ENCODE measurements around the gene KCNK3. TPM values are rescaled to one million over a fixed set of nuclear protein-coding genes. Genes with fewer than 3 reads are reported as not detected.
A peak's percentile ranks its signal among the peaks of the same experiment; 100 is the strongest.

KCNK3 gene
- total and polyA plus RNA-seq, 2 of the 13 experiments (the other 11 are each of a cell fraction or from before 2014, with no cell fraction given) = not detected

DNA sequence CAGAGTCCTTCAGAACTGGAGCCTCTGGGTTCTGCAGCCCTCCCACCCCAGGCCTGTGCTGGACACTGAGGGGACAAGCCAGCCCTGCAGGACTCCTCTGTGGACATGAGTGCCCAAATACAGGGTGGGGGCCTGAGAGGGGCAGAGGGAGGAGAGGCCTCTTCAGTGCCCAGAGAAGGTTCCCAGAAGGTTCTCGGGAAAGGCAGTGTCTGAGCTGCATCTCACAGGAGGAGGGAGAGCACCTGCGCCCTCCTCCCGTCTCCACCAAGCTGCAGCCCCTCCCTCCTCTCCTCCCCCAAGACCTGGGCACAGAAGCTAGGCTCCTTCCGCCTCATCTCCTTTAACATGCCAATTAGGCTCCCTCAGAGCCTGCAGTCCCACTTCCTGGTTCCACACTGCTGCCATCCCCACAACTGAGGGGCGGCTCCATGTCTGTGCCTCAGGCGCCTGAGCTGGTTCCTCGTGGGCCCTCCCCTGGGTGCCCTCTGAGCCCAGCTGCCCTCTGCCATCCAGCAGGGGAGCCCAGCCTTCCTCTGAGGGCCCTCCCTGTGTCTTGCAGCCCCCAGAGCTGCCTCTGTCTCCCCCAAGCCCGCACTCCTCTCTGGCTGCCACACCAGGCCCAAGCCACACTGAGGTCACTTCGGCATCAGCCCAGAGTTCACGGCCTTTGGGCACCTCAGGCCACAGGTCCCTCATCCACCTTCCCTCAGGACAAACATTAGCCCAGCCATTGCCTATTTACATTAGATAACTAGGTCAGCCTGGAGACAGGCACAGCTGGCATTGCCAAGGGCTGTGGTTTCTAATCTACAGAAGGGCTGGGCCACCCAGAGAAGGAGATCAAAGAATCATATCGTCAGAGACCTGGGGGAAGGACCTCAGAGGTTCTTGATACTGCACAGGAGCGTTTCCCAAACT lies 28.9 kb downstream of the KCNK3 start (continued):
- TF ChIP-seq SOX5 (CRISPR knock-in tag; IDR thresholded peaks at IDR 0.05; ENCODE audit: borderline replicate concordance) (peak; percentile 47), HDAC2 (CRISPR knock-in tag; IDR thresholded peaks at IDR 0.05) (peak; percentile 84), REPIN1 (CRISPR knock-in tag; IDR thresholded peaks at IDR 0.05; ENCODE audit: borderline replicate concordance, low read depth) (peak; percentile 69; the same call in 1 of the 2 replicates), NFIB (CRISPR knock-in tag; IDR thresholded peaks at IDR 0.05; ENCODE audit: borderline replicate concordance) (no peak), ZNF644 (CRISPR knock-in tag; IDR thresholded peaks at IDR 0.05; ENCODE audit: low read depth) (no peak), ZFY (CRISPR knock-in tag; IDR thresholded peaks at IDR 0.05) (peak; percentile 14; the same call in 1 of the 2 replicates), HNF4G (IDR thresholded peaks at IDR 0.05; ENCODE audit: borderline replicate concordance, low read depth, low read length) (peak; percentile 35; the same call in 1 of the 2 replicates), HNF4G (CRISPR knock-in tag; IDR thresholded peaks at IDR 0.05; ENCODE audit: borderline replicate concordance, low read depth) (no peak), NBN (conservative IDR thresholded peaks at IDR 0.05) (no peak), ZNF781 (CRISPR knock-in tag; IDR thresholded peaks at IDR 0.05; ENCODE audit: borderline replicate concordance, not compliant biosample characterization) (peak; percentile 46), GATAD1 (CRISPR knock-in tag; IDR thresholded peaks at IDR 0.05) (0 out of 2 replicates have a peak, but pooled peaks have one; percentile 42), ZNF263 (CRISPR knock-in tag; IDR thresholded peaks at IDR 0.05) (peak; percentile 80; the same call in 1 of the 2 replicates), FOXP1 (IDR thresholded peaks at IDR 0.05) (no peak), FOXP1 (CRISPR knock-in tag; IDR thresholded peaks at IDR 0.05) (0 out of 2 replicates have a peak, but pooled peaks have one; percentile 57), ZSCAN29 (CRISPR knock-in tag; conservative IDR thresholded peaks at IDR 0.05) (no peak), SRF (IDR thresholded peaks at IDR 0.05; ENCODE audit: low read depth, low read length) (no peak), FOXA3 (CRISPR knock-in tag; IDR thresholded peaks at IDR 0.05) (peak; percentile 94), ZNF672 (CRISPR knock-in tag; IDR thresholded peaks at IDR 0.05) (no peak), ZNF350 (CRISPR knock-in tag; IDR thresholded peaks at IDR 0.05; ENCODE audit: borderline replicate concordance, low read depth) (peak; percentile 64), GABPB1 (CRISPR knock-in tag; IDR thresholded peaks at IDR 0.05) (0 out of 2 replicates have a peak, but pooled peaks have one; percentile 30), ZKSCAN5 (CRISPR knock-in tag; IDR thresholded peaks at IDR 0.05) (no peak), ZNF235 (CRISPR knock-in tag; IDR thresholded peaks at IDR 0.05; ENCODE audit: borderline replicate concordance) (no peak), POLR2AphosphoS5 (IDR thresholded peaks at IDR 0.05; ENCODE audit: low read depth, low read length) (no peak), ELF3 (CRISPR knock-in tag; IDR thresholded peaks at IDR 0.05) (0 out of 2 replicates have a peak, but pooled peaks have one; percentile 23), ZNF709 (CRISPR knock-in tag; IDR thresholded peaks at IDR 0.05) (no peak), SOX13 (IDR thresholded peaks at IDR 0.05) (no peak), SOX13 (CRISPR knock-in tag; conservative IDR thresholded peaks at IDR 0.05 in 1 of 2, IDR thresholded peaks at IDR 0.05 in 1 of 2) (peak in 1 of 2 experiments; percentile 75; a peak in 2 of 4 replicates)
- TF ChIP-seq, protein P1, sequence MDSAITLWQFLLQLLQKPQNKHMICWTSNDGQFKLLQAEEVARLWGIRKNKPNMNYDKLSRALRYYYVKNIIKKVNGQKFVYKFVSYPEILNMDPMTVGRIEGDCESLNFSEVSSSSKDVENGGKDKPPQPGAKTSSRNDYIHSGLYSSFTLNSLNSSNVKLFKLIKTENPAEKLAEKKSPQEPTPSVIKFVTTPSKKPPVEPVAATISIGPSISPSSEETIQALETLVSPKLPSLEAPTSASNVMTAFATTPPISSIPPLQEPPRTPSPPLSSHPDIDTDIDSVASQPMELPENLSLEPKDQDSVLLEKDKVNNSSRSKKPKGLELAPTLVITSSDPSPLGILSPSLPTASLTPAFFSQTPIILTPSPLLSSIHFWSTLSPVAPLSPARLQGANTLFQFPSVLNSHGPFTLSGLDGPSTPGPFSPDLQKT (CRISPR knock-in tag; IDR thresholded peaks at IDR 0.05; ENCODE audit: borderline replicate concordance) = no peak
- TF ChIP-seq, protein P2, sequence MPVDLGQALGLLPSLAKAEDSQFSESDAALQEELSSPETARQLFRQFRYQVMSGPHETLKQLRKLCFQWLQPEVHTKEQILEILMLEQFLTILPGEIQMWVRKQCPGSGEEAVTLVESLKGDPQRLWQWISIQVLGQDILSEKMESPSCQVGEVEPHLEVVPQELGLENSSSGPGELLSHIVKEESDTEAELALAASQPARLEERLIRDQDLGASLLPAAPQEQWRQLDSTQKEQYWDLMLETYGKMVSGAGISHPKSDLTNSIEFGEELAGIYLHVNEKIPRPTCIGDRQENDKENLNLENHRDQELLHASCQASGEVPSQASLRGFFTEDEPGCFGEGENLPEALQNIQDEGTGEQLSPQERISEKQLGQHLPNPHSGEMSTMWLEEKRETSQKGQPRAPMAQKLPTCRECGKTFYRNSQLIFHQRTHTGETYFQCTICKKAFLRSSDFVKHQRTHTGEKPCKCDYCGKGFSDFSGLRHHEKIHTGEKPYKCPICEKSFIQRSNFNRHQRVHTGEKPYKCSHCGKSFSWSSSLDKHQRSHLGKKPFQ (CRISPR knock-in tag; IDR thresholded peaks at IDR 0.05; ENCODE audit: insufficient replicate concordance) = no peak
- TF ChIP-seq, protein P3, sequence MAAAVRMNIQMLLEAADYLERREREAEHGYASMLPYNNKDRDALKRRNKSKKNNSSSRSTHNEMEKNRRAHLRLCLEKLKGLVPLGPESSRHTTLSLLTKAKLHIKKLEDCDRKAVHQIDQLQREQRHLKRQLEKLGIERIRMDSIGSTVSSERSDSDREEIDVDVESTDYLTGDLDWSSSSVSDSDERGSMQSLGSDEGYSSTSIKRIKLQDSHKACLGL (CRISPR knock-in tag; IDR thresholded peaks at IDR 0.05) = no peak

All from HepG2 (cell line).